H54 (cell line): ENCODE results near the gene BCOR.

Experiments
- DNase-seq: peaks from one replicate; pipeline ENCODE4 v3.0.0; 2011; ENCODE audit warnings: low spot score, mixed read lengths; ENCODE audit not compliant: insufficient read length
- FAIRE-seq: peaks from 3 replicates; lab custom pipeline; 2011; peaks lifted over from hg19 to GRCh38; lab: Jason Lieb, UNC
- POLR2A ChIP-seq: IDR thresholded peaks from 2 replicates; pipeline ENCODE4 v1.6.1; 2011; ENCODE audit warnings: low read depth, mild to moderate bottlenecking, low read length

BCOR gene

DNA sequence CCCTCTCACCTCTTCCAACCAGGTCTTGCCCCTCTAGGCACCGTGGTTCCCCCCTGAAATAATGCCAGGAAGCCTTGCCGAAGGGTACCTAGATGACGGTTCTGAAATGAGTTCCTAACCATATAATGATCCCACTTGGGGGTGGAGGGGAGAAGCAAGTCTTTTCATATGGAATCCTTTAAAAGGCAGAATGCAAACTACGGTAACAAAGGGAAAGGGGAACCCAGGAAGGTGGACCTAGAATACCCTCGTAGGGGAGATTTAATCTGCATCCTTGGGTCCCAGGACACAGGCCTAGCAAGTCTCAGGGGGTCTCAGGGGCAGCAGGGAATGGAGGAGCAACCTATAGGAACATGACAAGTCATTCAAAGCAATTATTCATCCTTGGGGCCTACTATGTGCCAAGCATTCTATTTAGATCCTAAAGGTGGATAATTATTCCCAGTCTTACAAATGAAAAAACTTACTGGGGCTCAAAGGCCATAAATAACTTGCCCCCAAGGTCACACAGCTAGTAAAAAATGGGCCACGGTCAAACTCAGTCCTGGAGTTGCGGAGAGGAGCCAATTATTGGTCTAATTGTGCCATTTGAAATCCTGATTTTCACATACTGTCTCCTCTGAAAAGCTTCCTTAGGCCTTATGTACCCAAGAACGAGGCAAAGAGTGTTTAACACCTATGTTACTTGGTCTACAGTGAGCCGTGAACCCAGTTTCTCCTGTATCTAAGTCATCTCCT, 8.8 kb downstream of the BCOR start:
- FAIRE-seq (no peak), DNase-seq (no peak)
- TF ChIP-seq POLR2A = no peak

DNA sequence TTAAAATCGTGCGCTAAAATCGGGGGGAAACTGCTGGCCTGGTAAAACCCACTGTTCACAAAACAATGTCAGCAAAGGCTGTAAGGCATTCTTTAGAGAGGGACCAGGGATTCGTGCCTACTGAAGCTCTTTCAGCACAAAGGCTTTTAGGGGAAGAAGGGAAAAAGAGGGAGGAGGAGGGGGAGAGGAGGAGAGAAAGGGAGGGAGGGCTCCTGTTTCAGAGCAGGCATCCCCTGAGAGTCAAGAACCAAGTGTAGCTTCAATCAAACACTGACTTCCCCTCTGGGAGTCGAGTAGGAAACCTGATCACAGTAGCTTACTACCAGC, 9.5 kb downstream of the BCOR start:
- no peak for FAIRE-seq
- DNase-seq = no peak
- no peak for TF ChIP-seq POLR2A

DNA sequence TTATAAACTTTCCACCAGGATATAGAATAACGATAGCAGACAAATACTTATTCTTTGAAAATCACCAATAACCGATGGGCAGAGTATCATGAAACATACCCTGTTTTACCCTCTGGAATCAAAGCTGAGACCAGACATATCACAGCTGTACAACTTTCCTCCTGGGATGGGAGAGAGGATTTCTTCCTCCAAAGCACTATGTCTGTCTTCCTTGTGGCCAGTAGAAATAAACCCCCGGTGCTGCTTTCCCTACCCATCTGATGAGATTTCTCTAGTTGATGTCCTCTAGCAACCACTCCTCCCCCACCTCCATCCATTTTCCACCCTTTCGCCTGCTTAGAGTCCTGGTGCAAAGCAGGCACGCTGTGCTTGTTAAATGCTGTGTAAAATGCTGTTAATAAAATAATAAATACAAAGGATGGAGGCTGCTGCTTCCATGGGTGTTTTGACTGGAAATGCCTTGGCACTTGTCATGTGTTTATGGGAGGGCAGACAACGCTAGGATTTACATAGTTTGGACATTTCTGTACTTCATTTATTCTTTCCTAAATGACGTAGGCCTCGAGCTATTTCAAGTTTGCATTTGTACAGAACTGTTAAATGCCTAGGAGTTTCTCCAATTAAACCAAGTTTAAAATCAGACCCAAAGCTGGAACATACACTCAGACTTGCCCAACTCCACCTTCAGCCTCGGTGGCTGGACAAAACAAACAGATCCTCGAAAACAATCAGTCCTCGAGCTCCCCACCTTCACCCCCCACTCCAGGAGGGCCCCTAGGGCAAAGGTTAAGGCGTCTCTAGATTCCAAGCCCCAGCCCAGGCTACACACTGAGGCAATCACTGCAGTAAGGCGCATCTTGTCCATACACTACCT, 10.1 kb downstream of the BCOR start:
- DNase-seq (no peak), FAIRE-seq (no peak)
- no peak for TF ChIP-seq POLR2A

DNA sequence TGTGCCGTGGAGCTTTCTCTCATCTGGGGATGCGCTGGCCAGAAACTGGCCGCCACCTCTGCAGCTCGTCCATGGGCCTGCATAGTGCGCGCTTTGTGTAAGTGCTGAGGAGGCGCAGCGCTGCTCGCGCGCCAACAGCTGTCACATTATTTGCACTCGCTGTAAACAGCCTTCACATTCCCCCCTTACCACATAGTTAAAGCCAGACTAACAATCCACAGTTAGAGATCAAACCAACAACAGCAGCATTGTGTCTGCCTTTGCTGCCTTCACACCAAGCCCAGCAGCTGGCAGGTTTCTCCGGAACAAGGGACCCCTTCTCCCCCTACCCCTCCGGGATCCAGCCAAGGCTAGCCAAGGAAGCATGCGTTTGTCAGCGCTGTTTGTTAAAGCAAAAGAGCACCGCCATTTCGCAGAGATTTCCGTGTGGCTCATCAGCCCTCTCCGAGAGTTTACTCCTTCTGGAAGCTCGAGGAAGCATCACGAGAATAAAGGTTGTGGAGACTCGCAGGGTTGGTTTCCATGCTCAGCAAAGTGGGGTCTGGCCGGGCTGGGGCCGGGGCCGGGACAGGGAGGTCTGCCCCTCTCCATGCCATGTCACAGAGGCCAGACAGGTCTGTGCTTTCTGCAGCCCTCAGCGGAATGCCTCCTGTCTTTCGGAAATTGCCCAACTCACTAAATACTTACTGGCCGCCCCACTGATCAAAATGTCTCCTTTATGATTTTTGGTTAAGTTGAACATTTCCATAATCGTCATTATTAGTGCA, 11.0 kb downstream of the BCOR start:
- no peak for DNase-seq
- FAIRE-seq = no peak
- TF ChIP-seq POLR2A = no peak

DNA sequence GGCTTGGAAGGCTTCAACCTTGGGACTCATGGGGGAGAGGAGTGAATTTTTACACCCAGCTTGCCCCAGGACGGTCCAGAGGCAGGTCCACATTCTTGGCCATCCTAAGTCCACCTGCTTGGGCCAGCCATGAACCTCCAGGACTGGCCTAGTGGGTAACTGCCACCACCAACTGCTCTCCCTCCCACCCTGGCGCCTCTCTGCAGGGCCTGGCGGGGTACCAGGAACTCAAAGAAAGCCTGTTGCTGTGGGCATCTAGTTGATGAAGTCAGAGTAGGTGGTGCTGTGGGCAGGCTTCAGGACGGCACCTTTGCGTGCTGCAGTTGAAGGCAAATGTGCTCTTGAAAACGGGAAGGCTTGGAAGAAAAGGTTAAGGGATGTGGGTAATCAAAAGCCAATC, 12.0 kb downstream of the BCOR start:
- DNase-seq = no peak
- no peak for FAIRE-seq
- no peak for TF ChIP-seq POLR2A

DNA sequence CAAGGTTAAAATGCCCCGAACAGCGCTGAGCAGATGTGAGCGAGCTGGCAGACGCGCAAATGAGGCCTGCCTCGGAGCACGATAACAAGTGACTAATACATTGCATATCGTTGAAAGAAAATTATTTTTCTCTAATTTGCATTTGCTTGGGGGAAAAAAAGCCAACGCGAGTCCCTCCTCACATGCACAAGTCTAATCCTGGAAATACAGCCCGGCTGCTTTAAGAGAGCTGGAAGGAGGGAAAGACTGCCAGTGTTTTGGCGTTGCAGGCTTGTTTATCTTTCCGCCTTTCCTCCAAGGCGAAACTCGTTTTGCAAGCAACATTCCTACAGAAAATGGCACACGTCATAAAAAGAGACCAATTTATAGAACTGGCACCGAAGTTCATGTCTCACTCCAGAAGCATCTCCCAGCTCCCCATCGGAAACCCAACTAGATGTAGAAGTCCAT, 12.6 kb downstream of the BCOR start:
- no peak for DNase-seq
- no peak for TF ChIP-seq POLR2A
- no peak for FAIRE-seq

DNA sequence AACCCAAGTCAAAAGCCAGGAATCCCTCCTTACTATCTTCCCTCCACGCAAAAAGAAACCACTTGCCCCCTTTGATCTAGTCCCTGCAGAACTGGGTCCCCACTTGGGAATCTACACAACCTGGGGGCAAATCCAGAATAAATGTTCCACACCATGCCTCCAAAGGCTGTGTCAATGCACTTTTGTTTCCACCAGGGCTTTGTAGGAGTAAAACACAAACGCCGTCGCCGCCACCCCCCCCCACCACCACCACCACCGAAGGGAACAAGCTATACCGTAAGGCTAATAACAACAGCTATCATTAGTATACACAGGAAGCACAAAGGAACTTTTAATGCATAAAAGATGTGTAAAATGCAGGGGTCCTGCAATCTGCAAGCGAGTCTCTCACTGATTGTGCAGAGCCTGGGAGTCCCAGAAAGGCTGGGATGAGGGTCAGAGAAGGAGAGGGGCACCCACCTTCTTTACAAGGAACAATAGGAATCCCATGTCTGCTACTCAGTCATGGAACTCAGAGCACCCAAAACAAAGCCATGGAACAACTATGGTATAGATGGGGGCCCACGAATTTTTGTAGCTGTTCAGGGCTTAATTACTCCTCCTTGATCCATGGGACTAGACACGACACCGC, 13.2 kb downstream of the BCOR start:
- FAIRE-seq (no peak), DNase-seq (no peak)
- no peak for TF ChIP-seq POLR2A

DNA sequence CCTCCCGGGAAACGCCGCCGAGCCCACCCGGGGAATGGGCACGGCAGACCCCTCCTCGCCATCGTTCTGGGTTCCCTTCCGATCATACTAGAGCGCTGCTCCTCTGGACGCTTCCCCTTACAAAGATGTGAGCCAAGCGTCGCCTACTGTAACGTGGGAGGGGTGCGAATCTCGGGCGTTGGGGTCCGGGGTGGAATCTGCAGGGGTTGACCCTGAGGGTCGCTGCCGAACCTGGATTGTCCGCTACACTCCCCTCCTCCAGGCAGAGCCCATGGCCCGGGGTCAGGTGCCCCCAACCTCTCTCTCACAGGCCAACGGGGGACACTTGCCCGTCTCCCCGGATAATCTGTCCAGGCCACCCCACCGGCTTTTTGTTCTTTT, 13.8 kb downstream of the BCOR start:
- FAIRE-seq (no peak), DNase-seq (no peak)
- TF ChIP-seq POLR2A = no peak

DNA sequence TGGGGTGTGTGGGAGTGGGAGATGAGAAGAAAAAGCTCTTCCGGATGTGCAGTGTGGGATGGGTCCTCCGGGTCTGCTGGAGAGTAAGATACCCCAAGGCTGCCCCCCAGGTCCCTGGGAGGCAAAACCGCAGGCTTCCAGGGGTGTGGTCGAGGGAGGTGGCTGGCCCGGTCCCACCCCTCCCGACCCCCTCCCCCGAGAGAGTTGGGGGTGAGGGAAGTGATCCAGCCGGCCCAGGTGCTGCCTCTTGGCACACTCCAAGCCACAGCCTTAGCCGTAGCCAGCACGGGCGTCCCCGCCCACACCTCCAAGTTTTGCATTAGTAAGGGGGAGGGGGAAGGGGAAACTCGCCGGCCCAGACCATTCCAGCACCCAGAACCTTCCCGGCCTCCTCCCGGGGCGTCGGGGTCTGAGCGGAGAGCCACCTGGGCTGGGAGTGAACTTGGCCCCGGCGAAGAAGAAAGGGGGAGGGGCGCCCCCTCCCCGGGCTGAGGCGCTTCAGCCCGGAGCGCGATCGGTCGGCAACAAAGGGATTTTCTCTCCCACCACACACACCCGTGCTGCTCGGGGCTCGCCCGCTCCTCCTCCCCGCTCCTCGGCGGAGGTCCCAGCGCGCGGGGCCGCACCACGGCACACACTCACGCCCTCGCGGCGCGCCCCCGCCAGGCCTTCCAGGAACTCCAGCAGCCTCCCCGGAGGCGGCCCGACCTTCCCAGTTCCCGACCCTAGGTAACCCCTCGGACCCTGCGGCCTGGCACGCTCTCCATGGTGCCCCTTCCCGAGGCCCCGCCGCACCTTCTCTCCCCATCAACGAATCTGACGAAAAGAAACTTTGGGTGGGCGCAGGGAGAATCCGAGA, 14.4 kb downstream of the BCOR start:
- DNase-seq (no peak), FAIRE-seq (no peak)
- no peak for TF ChIP-seq POLR2A

DNA sequence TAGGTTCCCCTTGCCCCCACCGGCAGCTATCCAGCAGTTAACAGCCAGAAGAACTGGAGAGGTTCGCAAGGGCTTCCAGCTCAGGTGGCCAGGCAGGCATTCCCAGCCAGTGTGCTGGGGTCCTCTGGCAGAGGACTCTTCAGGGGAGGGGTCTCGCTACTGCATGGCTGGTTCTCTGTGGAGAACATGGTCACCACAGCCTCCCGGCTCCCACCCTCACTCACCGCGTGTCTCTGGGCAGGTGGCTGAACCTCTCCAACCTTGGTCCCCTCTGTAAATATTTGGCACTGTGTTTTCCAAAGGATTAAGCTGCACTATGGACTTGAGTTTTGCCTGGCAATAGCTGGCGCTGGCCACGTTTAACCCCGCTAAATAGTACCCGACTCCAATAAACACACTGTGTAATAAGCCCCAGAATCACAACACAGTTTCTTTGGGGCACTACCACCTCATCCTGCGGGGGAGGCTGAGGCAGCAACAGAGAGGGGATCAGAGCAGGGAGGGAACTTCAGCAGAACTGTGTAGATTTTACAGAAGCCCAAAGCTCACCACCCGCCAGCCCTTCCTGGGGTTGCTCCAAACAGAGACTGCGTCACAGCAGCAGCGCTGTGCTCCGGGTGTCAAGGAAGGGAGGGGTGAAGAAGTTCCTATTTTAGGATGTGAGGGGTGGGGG, 15.2 kb downstream of the BCOR start:
- DNase-seq = no peak
- no peak for FAIRE-seq
- no peak for TF ChIP-seq POLR2A

DNA sequence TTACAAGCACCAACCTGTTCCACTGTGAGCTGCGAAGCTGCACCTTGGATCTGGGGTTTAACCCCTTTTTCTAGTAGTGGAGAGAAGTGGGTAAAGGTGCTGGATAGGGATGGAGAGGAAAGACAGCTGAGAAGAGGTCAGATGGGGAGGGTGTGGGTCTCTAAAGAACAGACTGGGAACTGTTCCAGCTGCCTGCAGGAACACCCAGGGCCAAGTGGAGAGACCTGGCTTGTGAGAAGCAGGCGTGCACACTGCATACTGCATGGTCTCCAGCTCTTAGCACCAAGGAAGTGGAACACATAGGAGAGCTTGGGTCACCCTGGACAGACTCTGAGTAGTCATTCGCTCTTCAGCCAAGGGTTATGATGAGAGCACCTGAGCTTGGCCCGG, 16.1 kb downstream of the BCOR start:
- DNase-seq (no peak), FAIRE-seq (no peak)
- TF ChIP-seq POLR2A = no peak

DNA sequence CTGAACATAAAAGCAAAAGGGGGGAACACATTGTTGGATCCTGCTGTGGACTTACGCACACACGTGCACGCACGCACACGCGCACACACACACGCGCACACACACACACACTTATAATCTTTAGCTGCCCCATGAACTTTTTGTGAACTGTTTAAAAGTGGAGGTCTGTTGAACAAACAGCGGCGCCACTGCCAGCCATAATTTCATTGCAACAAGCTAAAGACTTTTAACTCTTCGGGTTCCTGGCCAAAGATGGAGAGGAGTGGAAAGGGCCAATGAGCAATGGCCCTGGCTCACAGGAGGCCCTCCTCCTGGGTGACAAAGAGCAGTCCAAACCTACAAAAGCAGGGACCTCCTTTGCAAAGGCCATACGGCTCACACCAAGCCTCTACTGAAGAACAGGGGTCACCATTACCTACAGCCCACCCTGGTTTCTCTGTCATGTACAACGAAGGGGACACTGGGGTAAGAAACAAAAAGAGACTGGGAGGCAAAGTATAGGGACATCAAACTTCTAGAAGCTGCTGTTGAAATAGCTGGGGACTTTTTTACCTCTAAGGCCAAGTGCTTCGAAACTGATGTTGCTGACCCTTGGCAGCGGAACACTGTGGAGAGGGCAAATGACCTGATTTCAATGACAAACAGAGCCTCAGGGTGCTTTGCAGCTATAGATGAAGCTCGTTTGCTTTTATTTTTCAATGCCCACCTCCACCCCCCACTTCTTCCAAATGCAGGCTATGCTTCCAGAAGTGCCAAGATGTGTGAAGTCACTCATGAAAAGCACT, 16.7 kb downstream of the BCOR start:
- FAIRE-seq (no peak), DNase-seq (no peak)
- TF ChIP-seq POLR2A = no peak
